Measurements from ENCODE around the gene KAZN. TPM values are rescaled to one million over a fixed set of nuclear protein-coding genes. Genes with fewer than 3 reads are reported as not detected.

The KAZN gene
- total and polyA plus RNA-seq, 2 of the 8 experiments (the other 6 are each of a cell fraction or from before 2014, with no cell fraction given), result 3.7 to 11.8 TPM

GRCh38 chr1:14677292-14677971 lies 78.9 kb downstream of the KAZN start:
- WGBS, 2 experiments (ENCODE audit: extremely low coverage in 1 of 2, insufficient coverage in 1 of 2, insufficient read length in 1 of 2, insufficient replicate concordance in 2 of 2, low coverage in 1 of 2, low lambda C conversion rate in 2 of 2, missing lambda C conversion rate in 1 of 2), result 92% methylated on average over 3 of the region's 3 CpGs; no CpG with 5 or more reads in 1 of the 2 experiments
- Histone ChIP-seq H2BK120ac (replicated peaks; ENCODE audit: low read depth, low read length) (no peak overlapping the region), H4K20me1 (replicated peaks in 1 of 2; ENCODE audit: control insufficient read depth in 1 of 2, insufficient read depth in 2 of 2, low read length in 2 of 2) (peaks cover 0 to 1% of the 10 kb centered on the region in 2 experiments), H3K79me1 (ENCODE audit: low read depth, low read length) (no peaks in the 10 kb centered on the region; the same call in 1 of the 2 replicates), H2BK12ac (ENCODE audit: low read depth, low read length) (no peak overlapping the region), H4K5ac (ENCODE audit: insufficient read length, low read depth, low read length) (no peak overlapping the region), H2BK5ac (ENCODE audit: low read depth, low read length) (no peak overlapping the region), H2AFZ (ENCODE audit: low read length) (no peak overlapping the region), H3K27me3 (replicated peaks in 1 of 4; ENCODE audit: control insufficient read depth in 3 of 4, extremely low read depth in 1 of 4, insufficient read depth in 3 of 4, low read length in 3 of 4) (no peaks in the 10 kb centered on the region; a peak in 1 of 7 replicates), H3K4me1 (replicated peaks in 1 of 4; ENCODE audit: control insufficient read depth in 3 of 4, insufficient read depth in 4 of 4, low read length in 3 of 4) (peaks cover 0 to 12% (median 3%) of the 10 kb centered on the region in 4 experiments; a peak in 2 of 7 replicates), H2BK20ac (ENCODE audit: low read length) (no peak overlapping the region), H3K9ac (replicated peaks in 1 of 4; ENCODE audit: extremely low read depth in 1 of 4, low read depth in 3 of 4, low read length in 3 of 4) (no peak overlapping the region), H3K9me3 (ENCODE audit: insufficient read depth in 2 of 2, low read depth in 1 of 2, low read length in 1 of 2) (peaks cover 5 to 7% of the 10 kb centered on the region in 2 experiments; a peak in 3 of 4 replicates), H3K27ac (ENCODE audit: low read depth, low read length) (no peak overlapping the region), H3K56ac (replicated peaks; ENCODE audit: insufficient read length, low read depth, low read length) (no peak overlapping the region), H3K23ac (ENCODE audit: insufficient read length) (no peak overlapping the region), H3K4ac (replicated peaks; ENCODE audit: insufficient read length, low read depth, low read length) (no peak overlapping the region), H3K79me2 (ENCODE audit: control insufficient read depth in 1 of 2, insufficient read depth in 2 of 2, low read length in 2 of 2) (no peaks in the 10 kb centered on the region), H3K4me3 (ENCODE audit: extremely low read depth in 1 of 4, insufficient read depth in 2 of 4, low read depth in 3 of 4, low read length in 4 of 4) (no peak overlapping the region), H3K23me2 (ENCODE audit: low read depth, low read length) (no peaks in the 10 kb centered on the region; the same call in 1 of the 2 replicates), H3K4me2 (ENCODE audit: insufficient read depth in 1 of 2, low read depth in 2 of 2, low read length in 2 of 2) (no peak overlapping the region), H2BK15ac (ENCODE audit: low read length) (no peak overlapping the region), H2AK5ac (ENCODE audit: low read depth, low read length) (no peak overlapping the region), H3K14ac (ENCODE audit: insufficient read length) (no peak overlapping the region), H4K8ac (ENCODE audit: extremely low read depth, insufficient read depth, low read length) (no peak overlapping the region), H4K91ac (replicated peaks; ENCODE audit: insufficient read length, low read length) (no peak overlapping the region), H3K18ac (ENCODE audit: extremely low read depth, low read length) (no peak overlapping the region), H3K36me3 (ENCODE audit: control insufficient read depth in 2 of 4, insufficient read depth in 4 of 4, low read length in 3 of 4) (no peaks in the 10 kb centered on the region)
- CTCF ChIA-PET (ENCODE audit: partially characterized antibody), result interaction anchor here (0.5 kb wide), 1 partner anchor 259 kb away, joined by 5 read pairs; no protein-coding TSS in a partner anchor
- DNase-seq (ENCODE audit: low read depth in 1 of 2, low spot score in 2 of 2) (no peak), FAIRE-seq (no peak)
- POLR2A ChIA-PET (ENCODE audit: partially characterized antibody), result interaction anchor here (1.5 kb wide), 1 partner anchor 9 kb away, joined by 4 read pairs; no protein-coding TSS in a partner anchor
- TF ChIP-seq POLR2AphosphoS5 (IDR thresholded peaks at IDR 0.05; ENCODE audit: low read depth, low read length), result no peak
- no peak for TF ChIP-seq ATF2 (IDR thresholded peaks at IDR 0.05; ENCODE audit: low read length)
- TF ChIP-seq GABPA (IDR thresholded peaks at IDR 0.05; ENCODE audit: borderline replicate concordance, insufficient read depth, low read length), result no peak
- TF ChIP-seq GTF2F1 (IDR thresholded peaks at IDR 0.05; ENCODE audit: borderline replicate concordance, low read depth, low read length), result no peak
- TF ChIP-seq TAF1 (IDR thresholded peaks at IDR 0.05; ENCODE audit: low read depth, low read length), result no peak
- no peak for TF ChIP-seq ZNF274 (IDR thresholded peaks at IDR 0.05; ENCODE audit: borderline replicate concordance, extremely low read depth, low read length)
- TF ChIP-seq SP2 (IDR thresholded peaks at IDR 0.05; ENCODE audit: low read length), result no peak
- TF ChIP-seq RNF2 (IDR thresholded peaks at IDR 0.05; ENCODE audit: borderline replicate concordance, low read depth, low read length, missing control alignments, poor library complexity, severe bottlenecking), result no peak
- TF ChIP-seq RXRA (IDR thresholded peaks at IDR 0.05; ENCODE audit: insufficient read depth, low read depth, low read length), result no peak
- no peak for TF ChIP-seq SAP30 (IDR thresholded peaks at IDR 0.05; ENCODE audit: insufficient read depth, insufficient replicate concordance, low read length)
